K562 (cell line): ENCODE data around the gene IPPK. TPM values are rescaled to one million over a fixed set of nuclear protein-coding genes. Genes with fewer than 3 reads are reported as not detected.

Experiments used
- ATAC-seq: fragments of 200-7000 bp; cut with Tn5 transposase; 3 replicates; pipeline ENCODE4 v1.9.1; 2020; ENCODE audit warnings: moderate library complexity
- BruUV-seq: library from RNA; stranded (reverse); fragments of 400-500 nt; replicated peaks from 2 replicates; lab custom pipeline; 2021; lab: Mats Ljungman, UMichigan
- CTCF ChIA-PET: fragments of 300-600 bp; formaldehyde crosslinking; extraction: SDS; loops from one replicate; lab custom pipeline; 2021; ENCODE audit warnings: low intra/inter-chr PET ratio; lab: Yijun Ruan, JAX
- POLR2A ChIA-PET: fragments of 300-600, 350-650 bp; sonication (Branson Sonifier 250); formaldehyde crosslinking; extraction: SDS; loops from one replicate; lab custom pipeline; 2021; ENCODE audit warnings: antibody characterized with exemption, inconsistent platforms; lab: Yijun Ruan, JAX
- DNase-seq, 4 experiments: peaks; one replicate each; pipeline versions ENCODE4 v3.0.0 to v3.0.0-alpha.2; 2011 to 2018; ENCODE audit warnings: low spot score in 3 of 4, mixed read lengths in 3 of 4; ENCODE audit errors: extremely low read depth in 1 of 4
- FAIRE-seq: peaks from 2 replicates; lab custom pipeline; 2011; peaks lifted over from hg19 to GRCh38; lab: Jason Lieb, UNC
- H2AFZ ChIP-seq: 2 replicates; pipeline ENCODE4 v1.6.0; 2011; ENCODE audit warnings: low read depth, low read length, control low read depth, inconsistent platforms
- H3K27ac ChIP-seq: fragments of 200-600 bp; 3 replicates; pipeline ENCODE4 v1.8.0; 2011; ENCODE audit warnings: low read depth, mild to moderate bottlenecking, control low read depth, inconsistent platforms, low read length, moderate library complexity, mixed read lengths; ENCODE audit errors: extremely low read depth
- H3K27me3 ChIP-seq, 2 experiments: fragments of 300-600 bp in 1 of 2; 2 replicates in 1 of 2; 3 replicates in 1 of 2; pipeline versions ENCODE4 v1.6.0 to v1.8.0; 2011; ENCODE audit warnings: inconsistent platforms in 2 of 2, low read length in 2 of 2, mild to moderate bottlenecking in 1 of 2, mixed read lengths in 1 of 2, moderate library complexity in 1 of 2; ENCODE audit not compliant: control insufficient read depth in 2 of 2, insufficient read depth in 2 of 2
- H3K36me3 ChIP-seq: fragments of 300-600 bp; 3 replicates; pipeline ENCODE4 v1.8.0; 2011; ENCODE audit warnings: mild to moderate bottlenecking, low read length, inconsistent platforms; ENCODE audit not compliant: control insufficient read depth, insufficient read depth
- H3K4me1 ChIP-seq, 2 experiments: fragments of 200-600 bp in 1 of 2; replicated peaks in 1 of 2; 2 replicates in 1 of 2; 3 replicates in 1 of 2; pipeline versions ENCODE4 v1.5.1 to v1.8.0; 2011; ENCODE audit warnings: inconsistent platforms in 2 of 2, low read length in 2 of 2, mild to moderate bottlenecking in 1 of 2, mixed read lengths in 1 of 2, moderate library complexity in 1 of 2; ENCODE audit not compliant: control insufficient read depth in 2 of 2, insufficient read depth in 2 of 2
- H3K4me2 ChIP-seq: 2 replicates; pipeline ENCODE4 v1.6.1; 2011; ENCODE audit warnings: low read length, control low read depth, inconsistent platforms, mixed read lengths; ENCODE audit not compliant: insufficient read depth
- H3K4me3 ChIP-seq: fragments of 200-600 bp; sonication (generic), shearing (Covaris generic); 2 replicates; pipeline ENCODE4 v1.5.1; 2016; ENCODE audit warnings: control low read depth, inconsistent platforms
- H3K79me2 ChIP-seq: fragments of 200-600 bp; 3 replicates; pipeline ENCODE4 v1.8.0; 2011; ENCODE audit warnings: low read length, inconsistent platforms; ENCODE audit not compliant: control insufficient read depth, insufficient read depth
- H3K9ac ChIP-seq, 2 experiments: 2 replicates each; pipeline versions ENCODE4 v1.6.0 to v1.6.1; 2011; ENCODE audit warnings: low read depth in 2 of 2, low read length in 2 of 2, control low read depth in 1 of 2, inconsistent platforms in 1 of 2, mild to moderate bottlenecking in 1 of 2, mixed read lengths in 1 of 2; ENCODE audit not compliant: insufficient read depth in 1 of 2
- H3K9me1 ChIP-seq: one replicate; pipeline ENCODE4 v1.6.0; 2011; ENCODE audit warnings: inconsistent platforms, mild to moderate bottlenecking, low read length, moderate library complexity; ENCODE audit not compliant: control insufficient read depth, insufficient read depth
- H3K9me3 ChIP-seq: replicated peaks from 2 replicates; pipeline ENCODE4 v1.5.1; 2011; ENCODE audit warnings: low read depth, low read length, inconsistent platforms; ENCODE audit not compliant: control insufficient read depth, insufficient read depth
- H4K20me1 ChIP-seq: replicated peaks from 2 replicates; pipeline ENCODE4 v1.6.1; 2011; ENCODE audit warnings: low read length, inconsistent platforms, mixed read lengths; ENCODE audit not compliant: control insufficient read depth, insufficient read depth
- BRD9 ChIP-seq: fragments of 450-650 bp; IDR thresholded peaks from 2 replicates; pipeline ENCODE4 v1.6.1; 2018; ENCODE audit warnings: low read depth; ENCODE audit not compliant: partially characterized antibody
- FOSL1 ChIP-seq: fragments of 200-800 bp; sonication (Bioruptor generic); conservative IDR thresholded peaks from 2 replicates; pipeline ENCODE4 v1.6.1; 2016; ENCODE audit warnings: missing genetic modification characterization, missing compliant biosample characterization
- NEUROD1 ChIP-seq: fragments of 150-350 bp; IDR thresholded peaks from 2 replicates; pipeline ENCODE4 v1.6.1; 2014; ENCODE audit warnings: borderline replicate concordance, low read length, low read depth; ENCODE audit not compliant: partially characterized antibody
- RBM25 ChIP-seq: fragments of 200-400 bp; formaldehyde crosslinking; IDR thresholded peaks from 2 replicates; pipeline ENCODE4 v1.6.1; 2018; ENCODE audit warnings: low read length, low read depth, moderate library complexity; ENCODE audit not compliant: severe bottlenecking
- SIX5 ChIP-seq, 2 experiments: IDR thresholded peaks; 2 replicates each; pipeline ENCODE4 v1.6.1; 2011; ENCODE audit warnings: low read length in 2 of 2, borderline replicate concordance in 1 of 2, low read depth in 1 of 2, mild to moderate bottlenecking in 1 of 2, moderate library complexity in 1 of 2; ENCODE audit not compliant: insufficient read depth in 1 of 2
- USF2 ChIP-seq: sonication (generic); formaldehyde crosslinking; IDR thresholded peaks from 2 replicates; pipeline ENCODE4 v1.5.0; 2020; ENCODE audit warnings: missing genetic modification reagents
- ZNF277 ChIP-seq: fragments of 250-450 bp; sonication (Bioruptor Pico); IDR thresholded peaks from 2 replicates; pipeline ENCODE4 v1.8.0; 2022; ENCODE audit warnings: inconsistent platforms, mild to moderate bottlenecking, moderate library complexity, borderline replicate concordance
- ZNF311 ChIP-seq: fragments of 250-450 bp; sonication (Bioruptor Pico); IDR thresholded peaks from 2 replicates; pipeline ENCODE4 v1.4.0; 2020; ENCODE audit warnings: mild to moderate bottlenecking, moderate library complexity
- WGBS: fragments of 100-300 bp; shearing (Covaris generic); methylation state at CpG from one replicate; pipeline ENCODE4 v1.1.6; 2016; ENCODE audit warnings: low coverage, mixed read lengths; ENCODE audit not compliant: insufficient coverage; ENCODE audit errors: missing lambda C conversion rate; 5-methylcytosine and 5-hydroxymethylcytosine counted together
- in situ Hi-C: fragments of 300-500 bp; cut with MboI; formaldehyde crosslinking; loops from 4 replicates; pipeline ENCODE4 v1.15.0; 2018; ENCODE audit warnings: inconsistent platforms, mixed read lengths
- intact Hi-C: fragments of 100-400 bp; cut with micrococcal nuclease; formaldehyde crosslinking; loops from 2 replicates; pipeline ENCODE4 v1.14.2; 2022
- polyA plus RNA-seq, 8 experiments: library from polyadenylated mRNA; depleted of rRNA in 4 of 8; stranded (reverse) in 5 of 8; unstranded in 3 of 8; fragments of >200 nt; fragmentation: Nextera tagmentation in 2 of 8; fragmentation: Illumina TruSeq in 1 of 8; extraction: Ambion mirVana in 2 of 8; extraction: Trizol in 1 of 8; gene quantifications; 2 replicates each; pipeline versions ENCODE4 v1.2.1 to v1.2.3, GENCODE V29; 2011 to 2014; ENCODE audit warnings: inconsistent platforms in 1 of 8, missing spikeins in 1 of 8
- total RNA-seq, 7 experiments: library from RNA; depleted of rRNA in 6 of 7; stranded (reverse); fragments of >200 nt in 6 of 7; fragmentation: Illumina TruSeq in 2 of 7; extraction: Trizol in 2 of 7; gene quantifications; 2 replicates each; pipeline versions ENCODE4 v1.2.1 to v1.2.3, GENCODE V29; 2011 to 2021; ENCODE audit warnings: low replicate concordance in 1 of 7

The IPPK gene
- total and polyA plus RNA-seq, 9 of the 15 experiments (the other 6 are each of a cell fraction or from before 2014, with no cell fraction given), result 3.1 to 22.2 (median 11.2) TPM

- DNase-seq (no peak), ATAC-seq (no peak), FAIRE-seq (peak; percentile 15)
- H3K9me3 ChIP-seq, result no peaks in the 10 kb centered on the region; the same call in 1 of the 2 replicates
- CTCF ChIA-PET, result no interaction called here
- no peaks in the 10 kb centered on the region for H3K9me1 ChIP-seq
- no peaks in the 10 kb centered on the region for H4K20me1 ChIP-seq
- POLR2A ChIA-PET, result interaction anchor here (0.6 to 1.0 kb wide), 2 partner anchors 15 to 18 kb away, joined by 4 to 5 read pairs; no protein-coding TSS in a partner anchor
- H3K4me2 ChIP-seq, result no peak overlapping the region
- TF ChIP-seq SIX5 (IDR thresholded peaks at IDR 0.05; ENCODE audit: borderline replicate concordance in 1 of 2, insufficient read depth in 1 of 2, low read depth in 1 of 2, low read length in 2 of 2), result no peak
- no peak for TF ChIP-seq RBM25
- no peak for TF ChIP-seq NEUROD1
- no peak for TF ChIP-seq BRD9
- TF ChIP-seq ZNF311 (CRISPR knock-in tag), result no peak
- no peak for TF ChIP-seq ZNF277 (CRISPR knock-in tag)
- no peak for TF ChIP-seq FOSL1 (tag)
- no peak for TF ChIP-seq USF2
- H3K4me1 ChIP-seq, result peaks cover 0 to 14% of the 10 kb centered on the region in 2 experiments; a peak in 1 of 5 replicates
- WGBS, result 76% methylated on average over 10 of the region's 10 CpGs
- BruUV-seq, result no TSS peak
- no peak overlapping the region for H2AFZ ChIP-seq
- in situ Hi-C loops (no loop called here), intact Hi-C loops (no loop called here)
- no peak overlapping the region for H3K9ac ChIP-seq
- H3K79me2 ChIP-seq, result no peaks in the 10 kb centered on the region
- no peak overlapping the region for H3K4me3 ChIP-seq
- no peak overlapping the region for H3K27ac ChIP-seq
- H3K27me3 ChIP-seq, result no peaks in the 10 kb centered on the region
- H3K36me3 ChIP-seq, result peaks cover 22% of the 10 kb centered on the region
These were observed 61.6 kb downstream of the IPPK start for GRCh38 chr9:92608241-92608908.
